ENCODE measurements around the gene PDIA6.

PDIA6 gene

GRCh38 chr2:10764096-10764785 lies 48.3 kb downstream of the PDIA6 start:
- Histone ChIP-seq H4K8ac (ENCODE audit: low read depth, low read length) (no peak overlapping the region), H4K91ac (ENCODE audit: low read depth, low read length, poor library complexity) (no peak overlapping the region), H3K4me2 (ENCODE audit: insufficient read depth, low read length, poor library complexity, severe bottlenecking) (no peak overlapping the region), H2BK12ac (ENCODE audit: low read length) (no peak overlapping the region), H3K4me1 (ENCODE audit: control insufficient read depth in 2 of 2, insufficient read depth in 1 of 2, low read depth in 1 of 2, low read length in 2 of 2) (peaks cover 14 to 15% of the 10 kb centered on the region in 2 donors), H3K23ac (ENCODE audit: low read depth, low read length, poor library complexity) (no peak overlapping the region), H3K4ac (ENCODE audit: low read length) (no peak overlapping the region), H3K9ac (ENCODE audit: low read depth, low read length, poor library complexity) (no peak overlapping the region), H3K14ac (ENCODE audit: low read length) (no peak overlapping the region), H2AFZ (ENCODE audit: low read length) (peak overlapping the region; percentile 68), H3K27me3 (ENCODE audit: control insufficient read depth in 3 of 3, insufficient read depth in 3 of 3, low read depth in 1 of 3, low read length in 3 of 3) (peaks cover 0 to 11% (median 0%) of the 10 kb centered on the region in 3 experiments), H3K27ac (replicated peaks; ENCODE audit: low read length) (no peak overlapping the region), H2BK120ac (ENCODE audit: low read depth, low read length) (no peak overlapping the region), H3K18ac (ENCODE audit: low read length) (peak overlapping the region; percentile 74), H2AK5ac (ENCODE audit: low read depth, low read length) (peak overlapping the region; percentile 47), H2BK15ac (ENCODE audit: low read length) (no peak overlapping the region), H3K9me3 (replicated peaks in 1 of 2; ENCODE audit: control insufficient read depth in 2 of 2, insufficient read depth in 1 of 2, low read depth in 1 of 2, low read length in 2 of 2) (peaks cover 0 to 2% of the 10 kb centered on the region in 2 donors), H3K4me3 (ENCODE audit: low read length in 2 of 2) (no peak overlapping the region), H2BK5ac (ENCODE audit: low read length) (no peak overlapping the region), H3K79me1 (ENCODE audit: low read depth, low read length) (no peaks in the 10 kb centered on the region), H3K36me3 (replicated peaks in 1 of 2; ENCODE audit: control insufficient read depth in 2 of 2, insufficient read depth in 2 of 2, low read length in 2 of 2) (no peaks in the 10 kb centered on the region)
- WGBS, 2 donors (ENCODE audit: extremely low coverage in 2 of 2, insufficient read length in 2 of 2, insufficient replicate concordance in 1 of 2) = no CpG with 5 or more reads among the region's 18 CpGs
- no peak for DNase-seq (ENCODE audit: low spot score)

GRCh38 chr2:10763461-10763800 lies 49.2 kb downstream of the PDIA6 start:
- Histone ChIP-seq H4K8ac (ENCODE audit: low read depth, low read length) (peak overlapping the region; percentile 72), H4K91ac (ENCODE audit: low read depth, low read length, poor library complexity) (no peak overlapping the region), H3K79me1 (ENCODE audit: low read depth, low read length) (no peaks in the 10 kb centered on the region), H3K14ac (ENCODE audit: low read length) (no peak overlapping the region), H2BK15ac (ENCODE audit: low read length) (peak overlapping the region; percentile 94), H2BK5ac (ENCODE audit: low read length) (peak overlapping the region; percentile 88), H3K4ac (ENCODE audit: low read length) (no peak overlapping the region), H2BK120ac (ENCODE audit: low read depth, low read length) (no peak overlapping the region), H2BK12ac (ENCODE audit: low read length) (peak overlapping the region; percentile 30), H3K27ac (replicated peaks; ENCODE audit: low read length) (no peak overlapping the region), H3K4me1 (ENCODE audit: control insufficient read depth in 2 of 2, insufficient read depth in 1 of 2, low read depth in 1 of 2, low read length in 2 of 2) (peaks cover 14 to 15% of the 10 kb centered on the region in 2 donors), H3K9ac (ENCODE audit: low read depth, low read length, poor library complexity) (no peak overlapping the region), H2AK5ac (ENCODE audit: low read depth, low read length) (peak overlapping the region; percentile 17), H3K9me3 (replicated peaks in 1 of 2; ENCODE audit: control insufficient read depth in 2 of 2, insufficient read depth in 1 of 2, low read depth in 1 of 2, low read length in 2 of 2) (peaks cover 0 to 2% of the 10 kb centered on the region in 2 donors), H3K18ac (ENCODE audit: low read length) (peak overlapping the region; percentile 80), H3K36me3 (replicated peaks in 1 of 2; ENCODE audit: control insufficient read depth in 2 of 2, insufficient read depth in 2 of 2, low read length in 2 of 2) (no peaks in the 10 kb centered on the region), H3K4me2 (ENCODE audit: insufficient read depth, low read length, poor library complexity, severe bottlenecking) (no peak overlapping the region), H3K4me3 (ENCODE audit: low read length in 2 of 2) (no peak overlapping the region), H3K23ac (ENCODE audit: low read depth, low read length, poor library complexity) (peak overlapping the region; percentile 48), H2AFZ (ENCODE audit: low read length) (no peak overlapping the region), H3K27me3 (ENCODE audit: control insufficient read depth in 3 of 3, insufficient read depth in 3 of 3, low read depth in 1 of 3, low read length in 3 of 3) (peaks cover 0 to 11% (median 0%) of the 10 kb centered on the region in 3 experiments)
- no CpG with 5 or more reads among the region's 9 CpGs for WGBS, 2 donors (ENCODE audit: extremely low coverage in 2 of 2, insufficient read length in 2 of 2, insufficient replicate concordance in 1 of 2)
- DNase-seq (ENCODE audit: low spot score) = no peak

- Histone ChIP-seq H2BK12ac (ENCODE audit: low read length) (peak overlapping the region; percentile 30), H3K18ac (ENCODE audit: low read length) (peak overlapping the region; percentile 80), H2BK5ac (ENCODE audit: low read length) (peak overlapping the region; percentile 88), H3K4me1 (ENCODE audit: control insufficient read depth in 2 of 2, insufficient read depth in 1 of 2, low read depth in 1 of 2, low read length in 2 of 2) (peaks cover 12 to 14% of the 10 kb centered on the region in 2 donors), H3K4me2 (ENCODE audit: insufficient read depth, low read length, poor library complexity, severe bottlenecking) (no peak overlapping the region), H2BK120ac (ENCODE audit: low read depth, low read length) (no peak overlapping the region), H3K27ac (replicated peaks; ENCODE audit: low read length) (no peak overlapping the region), H3K79me1 (ENCODE audit: low read depth, low read length) (no peaks in the 10 kb centered on the region), H3K23ac (ENCODE audit: low read depth, low read length, poor library complexity) (peak overlapping the region; percentile 48), H3K4me3 (ENCODE audit: low read length in 2 of 2) (no peak overlapping the region), H2BK15ac (ENCODE audit: low read length) (peak overlapping the region; percentile 94), H3K4ac (ENCODE audit: low read length) (no peak overlapping the region), H4K8ac (ENCODE audit: low read depth, low read length) (peak overlapping the region; percentile 72), H3K14ac (ENCODE audit: low read length) (no peak overlapping the region), H3K9me3 (replicated peaks in 1 of 2; ENCODE audit: control insufficient read depth in 2 of 2, insufficient read depth in 1 of 2, low read depth in 1 of 2, low read length in 2 of 2) (peaks cover 0 to 2% of the 10 kb centered on the region in 2 donors), H3K9ac (ENCODE audit: low read depth, low read length, poor library complexity) (no peak overlapping the region), H4K91ac (ENCODE audit: low read depth, low read length, poor library complexity) (no peak overlapping the region), H3K36me3 (replicated peaks in 1 of 2; ENCODE audit: control insufficient read depth in 2 of 2, insufficient read depth in 2 of 2, low read length in 2 of 2) (no peaks in the 10 kb centered on the region), H2AK5ac (ENCODE audit: low read depth, low read length) (peak overlapping the region; percentile 17), H2AFZ (ENCODE audit: low read length) (peak overlapping the region; percentile 85), H3K27me3 (ENCODE audit: control insufficient read depth in 3 of 3, insufficient read depth in 3 of 3, low read depth in 1 of 3, low read length in 3 of 3) (peaks cover 0 to 8% (median 0%) of the 10 kb centered on the region in 3 experiments)
- WGBS, 2 donors (ENCODE audit: extremely low coverage in 2 of 2, insufficient read length in 2 of 2, insufficient replicate concordance in 1 of 2) = no CpG with 5 or more reads among the region's 25 CpGs
- no peak for DNase-seq (ENCODE audit: low spot score)
Measured at GRCh38 chr2:10762651-10763460, 49.7 kb downstream of the PDIA6 start.

DNA sequence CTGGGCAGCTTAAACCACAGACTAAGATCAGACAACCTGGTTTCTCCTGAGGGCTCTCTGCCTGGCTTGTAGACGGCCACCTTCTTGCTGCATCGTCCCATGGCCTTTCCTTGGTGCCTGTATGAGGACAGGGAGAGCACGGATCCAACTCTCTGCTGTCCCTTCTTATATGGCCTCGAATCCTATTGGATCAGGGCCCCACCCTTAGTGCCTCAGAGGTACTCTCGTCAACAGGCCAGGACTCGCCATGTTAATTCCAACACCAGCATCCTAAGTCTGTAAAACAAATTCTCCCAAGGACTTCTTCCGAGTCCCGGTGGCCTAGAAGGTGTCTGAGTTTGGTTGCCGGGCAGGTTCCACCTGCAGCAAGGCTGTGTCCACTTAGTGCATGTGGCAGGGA lies 51.0 kb downstream of the PDIA6 start:
- Histone ChIP-seq H3K79me1 (ENCODE audit: low read depth, low read length) (no peaks in the 10 kb centered on the region), H3K36me3 (replicated peaks in 1 of 2; ENCODE audit: control insufficient read depth in 2 of 2, insufficient read depth in 2 of 2, low read length in 2 of 2) (no peaks in the 10 kb centered on the region), H3K27me3 (ENCODE audit: control insufficient read depth in 3 of 3, insufficient read depth in 3 of 3, low read depth in 1 of 3, low read length in 3 of 3) (peaks cover 0 to 8% (median 0%) of the 10 kb centered on the region in 3 experiments), H2BK15ac (ENCODE audit: low read length) (no peak overlapping the region), H3K9me3 (replicated peaks in 1 of 2; ENCODE audit: control insufficient read depth in 2 of 2, insufficient read depth in 1 of 2, low read depth in 1 of 2, low read length in 2 of 2) (peaks cover 0 to 2% of the 10 kb centered on the region in 2 donors), H3K4me2 (ENCODE audit: insufficient read depth, low read length, poor library complexity, severe bottlenecking) (no peak overlapping the region), H3K4ac (ENCODE audit: low read length) (no peak overlapping the region), H2AK5ac (ENCODE audit: low read depth, low read length) (no peak overlapping the region), H2BK12ac (ENCODE audit: low read length) (no peak overlapping the region), H4K8ac (ENCODE audit: low read depth, low read length) (no peak overlapping the region), H3K23ac (ENCODE audit: low read depth, low read length, poor library complexity) (peak overlapping the region; percentile 39), H3K4me1 (ENCODE audit: control insufficient read depth in 2 of 2, insufficient read depth in 1 of 2, low read depth in 1 of 2, low read length in 2 of 2) (peaks cover 11 to 14% of the 10 kb centered on the region in 2 donors), H2BK5ac (ENCODE audit: low read length) (no peak overlapping the region), H3K9ac (ENCODE audit: low read depth, low read length, poor library complexity) (no peak overlapping the region), H3K14ac (ENCODE audit: low read length) (no peak overlapping the region), H3K4me3 (ENCODE audit: low read length in 2 of 2) (no peak overlapping the region), H3K27ac (replicated peaks; ENCODE audit: low read length) (no peak overlapping the region), H3K18ac (ENCODE audit: low read length) (no peak overlapping the region), H4K91ac (ENCODE audit: low read depth, low read length, poor library complexity) (no peak overlapping the region), H2AFZ (ENCODE audit: low read length) (no peak overlapping the region), H2BK120ac (ENCODE audit: low read depth, low read length) (no peak overlapping the region)
- DNase-seq (ENCODE audit: low spot score) = no peak
- no CpG with 5 or more reads among the region's 9 CpGs for WGBS, 2 donors (ENCODE audit: extremely low coverage in 2 of 2, insufficient read length in 2 of 2, insufficient replicate concordance in 1 of 2)
